Smooth muscle cell (in vitro differentiated cells): ENCODE results near the gene SRGAP3. TPM values are rescaled to one million over a fixed set of nuclear protein-coding genes. Genes with fewer than 3 reads are reported as not detected.

Experiments
- DNase-seq: peaks from one replicate; lab custom pipeline; 2025; ENCODE audit not compliant: unreplicated experiment; lab: John Stamatoyannopoulos, UW
- H2AFZ ChIP-seq: fragments of 200-600 bp; sonication (generic); 2 replicates; pipeline ENCODE4 v1.6.0; 2016; ENCODE audit warnings: antibody characterized with exemption, low read depth, mild to moderate bottlenecking
- H3F3A ChIP-seq: fragments of 200-600 bp; sonication (generic); 2 replicates; pipeline ENCODE4 v1.6.0; 2017; ENCODE audit warnings: antibody characterized with exemption, low read depth
- H3K27ac ChIP-seq: fragments of 200-600 bp; sonication (generic); 2 replicates; pipeline ENCODE4 v1.5.1; 2016; ENCODE audit warnings: low read depth, mild to moderate bottlenecking
- H3K27me3 ChIP-seq: fragments of 200-600 bp; sonication (generic); 2 replicates; pipeline ENCODE4 v1.6.1; 2016; ENCODE audit warnings: low read depth, mild to moderate bottlenecking
- H3K36me3 ChIP-seq: fragments of 200-600 bp; sonication (generic); 2 replicates; pipeline ENCODE4 v1.5.1; 2016; ENCODE audit warnings: low read depth
- H3K4me1 ChIP-seq: fragments of 200-600 bp; sonication (generic); 2 replicates; pipeline ENCODE4 v1.5.1; 2016; ENCODE audit warnings: low read depth
- H3K4me2 ChIP-seq: fragments of 200-600 bp; sonication (generic); 2 replicates; pipeline ENCODE4 v1.6.0; 2016; ENCODE audit warnings: mild to moderate bottlenecking
- H3K4me3 ChIP-seq: fragments of 200-600 bp; sonication (generic); 2 replicates; pipeline ENCODE4 v1.5.1; 2016; ENCODE audit warnings: mild to moderate bottlenecking
- H3K79me2 ChIP-seq: fragments of 200-600 bp; sonication (generic); 2 replicates; pipeline ENCODE4 v1.6.0; 2016; ENCODE audit warnings: low read depth, mild to moderate bottlenecking
- H3K9ac ChIP-seq: fragments of 200-600 bp; sonication (generic); 2 replicates; pipeline ENCODE4 v1.6.0; 2016; ENCODE audit warnings: low read depth
- H3K9me3 ChIP-seq: fragments of 200-600 bp; sonication (generic); replicated peaks from 2 replicates; pipeline ENCODE4 v1.5.1; 2016; ENCODE audit warnings: low read depth
- H4K20me1 ChIP-seq: fragments of 200-600 bp; sonication (generic); 2 replicates; pipeline ENCODE4 v1.6.0; 2016; ENCODE audit warnings: low read depth
- CTCF ChIP-seq: fragments of 200-600 bp; sonication (generic); IDR thresholded peaks from 2 replicates; pipeline ENCODE4 v1.5.1; 2017; ENCODE audit warnings: borderline replicate concordance, mild to moderate bottlenecking, antibody characterized with exemption; ENCODE audit not compliant: insufficient read depth, poor library complexity, severe bottlenecking
- WGBS: methylation state at CpG from one replicate; pipeline ENCODE4 v1.1.7; 2016; ENCODE audit warnings: low lambda C conversion rate; 5-methylcytosine and 5-hydroxymethylcytosine counted together
- polyA plus RNA-seq: library from polyadenylated mRNA; unstranded; fragments of >200 nt; fragmentation: Nextera tagmentation; extraction: Ambion mirVana; gene quantifications from 2 replicates; pipeline ENCODE4 v1.2.1, GENCODE V29; 2016
- total RNA-seq: library from RNA; depleted of rRNA; stranded (reverse); fragments of >200 nt; gene quantifications from 2 replicates; pipeline ENCODE4 v1.2.3, GENCODE V29; 2014

Gene SRGAP3
- total and polyA plus RNA-seq, 2 experiments from 2014 or later: 1.5 to 3.1 TPM

- no peak for TF ChIP-seq CTCF
- Histone ChIP-seq H3F3A (no peaks in the 10 kb centered on the region), H3K27me3 (no peaks in the 10 kb centered on the region), H3K79me2 (no peaks in the 10 kb centered on the region), H4K20me1 (no peaks in the 10 kb centered on the region), H3K27ac (no peak overlapping the region), H2AFZ (no peak overlapping the region), H3K36me3 (no peaks in the 10 kb centered on the region), H3K4me2 (no peak overlapping the region), H3K4me1 (no peaks in the 10 kb centered on the region), H3K9me3 (no peaks in the 10 kb centered on the region), H3K9ac (no peak overlapping the region), H3K4me3 (no peak overlapping the region)
- WGBS: 83% methylated on average over 18 of the region's 18 CpGs
- no peak for DNase-seq
Measured at GRCh38 chr3:9169956-9170850, 79.2 kb downstream of the SRGAP3 start.

GRCh38 chr3:9169326-9169725 lies 80.1 kb downstream of the SRGAP3 start:
- no peak overlapping the region for H3K27ac ChIP-seq
- 100% methylated on average over 1 of the region's 1 CpG for WGBS
- no peak overlapping the region for H3K4me3 ChIP-seq
- H3K9me3 ChIP-seq: no peaks in the 10 kb centered on the region
- H3K4me1 ChIP-seq: no peaks in the 10 kb centered on the region
- H2AFZ ChIP-seq: no peak overlapping the region
- TF ChIP-seq CTCF: no peak
- no peak overlapping the region for H3K4me2 ChIP-seq
- H3K9ac ChIP-seq: no peak overlapping the region
- DNase-seq: no peak
- H3K79me2 ChIP-seq: no peaks in the 10 kb centered on the region
- no peaks in the 10 kb centered on the region for H4K20me1 ChIP-seq
- no peaks in the 10 kb centered on the region for H3F3A ChIP-seq
- no peaks in the 10 kb centered on the region for H3K36me3 ChIP-seq
- no peaks in the 10 kb centered on the region for H3K27me3 ChIP-seq

GRCh38 chr3:9168241-9168741 lies 81.2 kb downstream of the SRGAP3 start:
- no peak for DNase-seq
- Histone ChIP-seq H3K9ac (no peak overlapping the region), H3K4me2 (no peak overlapping the region), H3K27me3 (no peaks in the 10 kb centered on the region), H4K20me1 (no peaks in the 10 kb centered on the region), H3K27ac (no peak overlapping the region), H3K4me1 (no peaks in the 10 kb centered on the region), H3K9me3 (no peaks in the 10 kb centered on the region), H3K36me3 (no peaks in the 10 kb centered on the region), H3K4me3 (no peak overlapping the region), H2AFZ (no peak overlapping the region), H3F3A (no peaks in the 10 kb centered on the region), H3K79me2 (no peaks in the 10 kb centered on the region)
- no peak for TF ChIP-seq CTCF
- WGBS: 75% methylated on average over 8 of the region's 8 CpGs
